ENCODE measurements around the gene HLX. TPM values are rescaled to one million over a fixed set of nuclear protein-coding genes. Genes with fewer than 3 reads are reported as not detected.

Gene HLX
- total RNA-seq, 1 donor from 2014 or later: 1.1 TPM

DNA sequence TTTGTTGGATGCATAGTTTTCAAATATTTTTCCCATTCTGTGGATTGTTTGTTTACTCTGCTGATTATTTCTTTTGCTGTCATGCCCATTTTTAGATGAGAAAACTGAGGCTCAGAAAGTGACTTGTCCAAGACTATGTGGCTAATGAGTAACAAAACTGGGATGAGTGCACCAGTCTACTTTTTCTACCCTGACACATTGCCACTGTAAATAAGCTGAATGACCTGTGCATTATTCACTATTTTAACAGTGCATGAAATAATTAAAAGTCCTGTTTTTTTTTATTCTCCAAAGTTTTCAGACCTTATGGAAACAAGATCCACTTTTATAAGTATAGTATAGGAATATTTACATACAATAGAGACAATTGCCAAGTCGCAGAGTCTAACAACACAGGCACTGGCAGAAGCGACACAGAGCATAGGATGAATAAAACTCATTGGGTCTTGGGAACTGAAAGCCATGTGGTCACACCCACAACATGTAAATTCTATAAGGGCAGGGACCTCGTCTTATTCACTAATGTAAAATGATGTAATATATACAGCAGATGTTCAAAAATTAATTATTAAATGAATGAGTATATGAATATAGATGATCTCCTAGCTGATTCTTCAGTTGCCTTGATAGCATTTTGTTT, 45.2 kb downstream of the HLX start:
- intact Hi-C loops (cut with micrococcal nuclease): no loop called here

DNA sequence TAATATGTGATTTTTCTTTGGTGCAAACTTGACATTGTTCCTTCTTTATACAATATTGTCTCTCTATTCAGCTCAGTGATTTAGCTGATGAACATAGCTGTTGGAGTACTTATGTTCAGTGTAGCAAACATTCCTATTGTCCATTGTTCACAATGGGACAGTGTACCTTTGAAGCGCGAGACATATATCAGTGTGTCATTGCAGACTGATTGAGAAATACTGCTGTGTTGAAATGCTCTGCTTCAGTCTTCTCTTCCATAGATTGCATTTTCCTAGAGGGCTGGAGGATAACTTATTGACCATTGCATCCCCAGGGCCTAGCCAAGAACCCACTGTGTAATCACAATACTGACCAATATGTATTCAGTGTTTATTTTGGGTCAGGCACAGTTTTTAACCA, 46.5 kb downstream of the HLX start:
- intact Hi-C loops (cut with micrococcal nuclease): no loop called here

DNA sequence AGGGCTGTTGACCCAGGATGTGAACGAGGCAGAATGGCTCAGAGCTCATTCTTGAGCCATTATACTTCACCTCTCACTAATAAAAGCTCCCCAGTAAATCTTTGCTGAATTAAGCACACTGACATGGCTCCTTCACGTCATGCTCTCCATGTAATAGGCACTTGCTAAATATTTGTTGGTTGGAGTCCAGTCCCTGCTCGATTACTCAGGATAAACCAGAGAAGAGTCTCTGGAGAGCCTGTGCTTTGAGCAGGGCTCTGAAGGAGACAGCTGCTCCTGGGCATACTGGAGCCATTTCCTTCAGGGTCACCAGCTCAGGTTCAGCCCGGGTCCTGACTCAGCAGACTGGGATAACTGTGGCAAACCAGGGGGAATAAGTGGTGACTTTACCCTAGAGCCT, 46.9 kb downstream of the HLX start:
- intact Hi-C loops (cut with micrococcal nuclease): no loop called here

DNA sequence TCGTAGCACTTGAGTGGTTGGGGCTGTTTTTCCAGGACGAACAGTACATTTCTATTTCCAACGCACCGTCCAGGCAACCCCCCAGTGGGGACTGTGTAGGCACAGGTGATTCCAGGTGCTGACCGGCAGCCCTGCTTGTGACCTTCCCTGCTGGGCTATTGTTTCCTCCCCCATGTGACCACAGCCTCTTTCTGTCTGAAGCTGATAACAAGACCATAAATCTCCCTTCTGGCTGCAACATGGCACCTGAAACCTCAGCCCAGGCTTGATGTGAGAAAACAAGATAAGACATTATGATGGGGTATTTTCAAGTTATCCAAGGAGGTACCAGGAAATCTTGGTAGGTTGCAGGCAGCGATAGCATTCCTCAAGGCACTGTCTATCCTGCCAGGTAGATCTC, 48.2 kb downstream of the HLX start:
- intact Hi-C loops (cut with micrococcal nuclease): no loop called here

DNA sequence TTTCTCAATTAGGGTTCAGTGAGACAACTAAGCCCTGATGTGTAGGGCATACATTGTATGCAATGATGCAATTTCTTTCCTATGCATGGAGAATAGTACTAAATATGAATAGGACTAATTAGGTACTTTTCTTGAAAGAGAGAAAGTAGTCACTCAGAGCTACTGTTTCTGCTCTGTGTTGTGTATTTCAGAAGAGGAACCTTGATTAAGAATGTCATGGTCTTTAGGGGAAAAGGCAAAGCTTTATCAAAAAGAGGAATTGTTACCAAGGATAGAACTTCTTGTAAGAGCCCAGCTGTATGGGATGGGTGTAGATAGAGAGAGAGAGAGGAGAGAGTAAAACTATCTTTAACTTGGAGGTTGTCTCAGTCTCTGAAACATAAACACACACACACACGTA, 49.1 kb downstream of the HLX start:
- intact Hi-C loops (cut with micrococcal nuclease): no loop called here

DNA sequence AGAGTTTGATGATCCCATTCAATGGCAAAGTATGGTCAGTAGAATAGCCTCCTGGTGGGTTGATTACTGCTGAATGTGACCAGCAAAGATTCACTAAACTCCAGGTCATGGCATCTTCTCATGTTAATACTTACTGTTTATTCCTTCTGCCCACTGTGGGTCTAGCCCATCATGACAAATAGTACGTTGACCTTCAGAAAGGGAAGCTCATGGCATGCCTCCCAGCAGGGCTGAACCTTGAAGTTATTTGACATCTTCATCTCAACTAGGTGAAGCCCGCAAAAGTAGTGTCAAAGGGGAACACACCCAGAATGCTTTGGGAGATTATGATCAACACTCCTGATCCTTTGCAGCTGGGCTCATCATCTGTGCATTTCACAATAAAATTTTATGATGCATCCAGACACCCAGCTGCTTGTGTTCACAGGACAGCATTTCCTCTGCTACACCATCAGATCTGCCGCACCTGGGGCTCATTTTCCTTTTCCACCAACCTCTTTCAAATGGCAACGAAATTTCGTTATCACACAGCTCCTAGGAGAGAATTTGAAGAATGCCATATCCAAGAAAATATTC, 49.6 kb downstream of the HLX start:
- intact Hi-C loops (cut with micrococcal nuclease): no loop called here

DNA sequence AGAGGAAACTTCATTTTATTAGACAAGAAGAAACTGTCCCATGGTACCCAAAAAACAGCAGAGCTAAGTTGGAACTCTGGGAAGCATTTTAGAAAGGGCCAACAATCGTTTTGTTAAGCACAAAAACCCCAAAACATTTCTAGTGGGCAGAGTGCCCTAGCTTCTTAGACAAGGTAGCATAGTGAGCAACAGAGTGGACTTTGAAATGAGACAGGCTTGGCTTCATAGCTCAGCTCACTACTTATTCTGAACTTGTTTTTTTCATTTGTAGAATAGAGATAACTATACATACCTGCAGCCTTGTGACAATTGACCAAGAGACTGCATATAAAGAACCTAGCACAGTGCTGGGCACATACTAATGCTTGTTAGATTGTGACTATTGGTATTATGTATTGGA, 50.1 kb downstream of the HLX start:
- intact Hi-C loops (cut with micrococcal nuclease): no loop called here

Other genes with a start within 250 kb of the HLX start
- 0.34 and 0.36 TPM in 2 replicates for gene C1orf115, start 189.1 kb upstream of the HLX start, total RNA-seq
- not detected in 2 replicates for gene MTARC2, start 131.1 kb upstream of the HLX start, total RNA-seq
- gene MTARC1, start 92.5 kb upstream of the HLX start, total RNA-seq: not detected in 2 replicates

All from T-helper 2 cell treated with Interferon-gamma antibody and Interleukin-4, amounts not matched to agents 100 ng/mL and 5 ng/mL, for 36 hours (primary cell).